SK-N-SH (cell line): ENCODE measurements around the gene CNNM1. TPM values are rescaled to one million over a fixed set of nuclear protein-coding genes. Genes with fewer than 3 reads are reported as not detected.

ENCODE experiments used
- CTCF ChIA-PET: fragments of 300-600, 350-600 bp; formaldehyde crosslinking; extraction: SDS; loops from one replicate; lab custom pipeline; 2021; lab: Yijun Ruan, JAX
- POLR2A ChIA-PET: fragments of 350-600 bp; sonication (Branson Sonifier 250); formaldehyde crosslinking; extraction: SDS; loops from one replicate; lab custom pipeline; 2020; ENCODE audit warnings: antibody characterized with exemption, inconsistent platforms; lab: Yijun Ruan, JAX
- DNase-seq: peaks from one replicate; pipeline ENCODE4 v3.0.0; 2012
- H2AFZ ChIP-seq: fragments of 200-600 bp; sonication (generic); 2 replicates; pipeline ENCODE4 v1.8.1; 2016; ENCODE audit warnings: antibody characterized with exemption, mild to moderate bottlenecking, low read depth
- H3F3A ChIP-seq: fragments of 200-600 bp; sonication (generic); replicated peaks from 2 replicates; pipeline ENCODE3; 2016; ENCODE audit warnings: antibody characterized with exemption, mild to moderate bottlenecking; ENCODE audit not compliant: insufficient read depth
- H3K27ac ChIP-seq, 2 experiments: fragments of 200-500 bp in 1 of 2; fragments of 200-600 bp in 1 of 2; sonication (Bioruptor generic) in 1 of 2; sonication (generic), shearing (Covaris generic) in 1 of 2; 2 replicates each; pipeline versions ENCODE4 v1.5.1 to v1.6.1; 2014 to 2016; ENCODE audit warnings: low read depth in 2 of 2, inconsistent platforms in 1 of 2, low read length in 1 of 2, mild to moderate bottlenecking in 1 of 2, mixed read lengths in 1 of 2
- H3K27me3 ChIP-seq: fragments of 200-600 bp; sonication (generic), shearing (Covaris generic); 2 replicates; pipeline ENCODE4 v1.6.1; 2016; ENCODE audit warnings: mixed run types; ENCODE audit not compliant: insufficient read depth
- H3K36me3 ChIP-seq, 2 experiments: fragments of 200-500 bp in 1 of 2; fragments of 200-600 bp in 1 of 2; sonication (Bioruptor generic) in 1 of 2; sonication (generic) in 1 of 2; replicated peaks in 1 of 2; 2 replicates each; pipeline versions ENCODE3 to v1.5.1; 2014 to 2016; ENCODE audit warnings: low read length in 1 of 2, mild to moderate bottlenecking in 1 of 2; ENCODE audit not compliant: insufficient read depth in 2 of 2, control insufficient read depth in 1 of 2
- H3K4me1 ChIP-seq, 2 experiments: fragments of 200-500 bp in 1 of 2; fragments of 200-600 bp in 1 of 2; sonication (Bioruptor generic) in 1 of 2; sonication (generic), shearing (Covaris generic) in 1 of 2; 2 replicates each; pipeline versions ENCODE4 v1.5.1 to v1.6.1; 2014 to 2016; ENCODE audit warnings: low read depth in 1 of 2, low read length in 1 of 2, mixed run types in 1 of 2; ENCODE audit not compliant: insufficient read depth in 2 of 2, control insufficient read depth in 1 of 2
- H3K4me2 ChIP-seq: fragments of 200-600 bp; sonication (generic), shearing (Covaris generic); 2 replicates; pipeline ENCODE4 v1.6.1; 2017; ENCODE audit warnings: mixed run types
- H3K4me3 ChIP-seq, 2 experiments: fragments of 200-500 bp in 1 of 2; fragments of 200-600 bp in 1 of 2; sonication (Bioruptor generic) in 1 of 2; sonication (generic), shearing (Covaris generic) in 1 of 2; 2 replicates each; pipeline versions ENCODE4 v1.5.1 to v1.8.1; 2014 to 2016; ENCODE audit warnings: low read depth in 2 of 2, inconsistent platforms in 1 of 2, low read length in 1 of 2, mild to moderate bottlenecking in 1 of 2, mixed read lengths in 1 of 2, moderate library complexity in 1 of 2
- H3K79me2 ChIP-seq: fragments of 200-600 bp; sonication (generic); 2 replicates; pipeline ENCODE4 v1.8.1; 2017; ENCODE audit warnings: mild to moderate bottlenecking; ENCODE audit not compliant: insufficient read depth
- H3K9ac ChIP-seq: fragments of 200-600 bp; sonication (generic); 2 replicates; pipeline ENCODE4 v1.6.1; 2017; ENCODE audit warnings: mixed run types
- H3K9me2 ChIP-seq: fragments of 200-600 bp; sonication (generic); 2 replicates; pipeline ENCODE4 v1.6.1; 2017; ENCODE audit warnings: mixed run types
- H3K9me3 ChIP-seq: fragments of 200-600 bp; sonication (generic); 2 replicates; pipeline ENCODE4 v1.6.1; 2017; ENCODE audit warnings: mixed run types, mild to moderate bottlenecking, moderate library complexity
- H4K20me1 ChIP-seq: fragments of 200-600 bp; sonication (generic); 2 replicates; pipeline ENCODE4 v1.6.1; 2017; ENCODE audit warnings: mild to moderate bottlenecking, mixed run types; ENCODE audit not compliant: insufficient read depth
- EZH2phosphoT487 ChIP-seq: fragments of 200-600 bp; sonication (generic); IDR thresholded peaks from 2 replicates; pipeline ENCODE4 v1.6.1; 2017; ENCODE audit warnings: low read depth, mixed run types, mild to moderate bottlenecking, antibody characterized with exemption, moderate library complexity, borderline replicate concordance
- MEF2A ChIP-seq: IDR thresholded peaks from 2 replicates; pipeline ENCODE4 v1.4.0; 2012; ENCODE audit warnings: low read depth, borderline replicate concordance
- MXI1 ChIP-seq: IDR thresholded peaks from 2 replicates; pipeline ENCODE4 v1.6.1; 2012; ENCODE audit warnings: mild to moderate bottlenecking, low read depth, low read length, improper control_type of control experiment
- NFIC ChIP-seq: IDR thresholded peaks from 2 replicates; pipeline ENCODE4 v1.4.0; 2012; ENCODE audit warnings: borderline replicate concordance
- NRF1 ChIP-seq: IDR thresholded peaks from 2 replicates; pipeline ENCODE4 v1.6.1; 2012; ENCODE audit warnings: low read depth, mild to moderate bottlenecking, low read length
- RCOR1 ChIP-seq: fragments of 150-350 bp; IDR thresholded peaks from 2 replicates; pipeline ENCODE4 v1.6.1; 2017; ENCODE audit warnings: antibody characterized with exemption, low read length
- REST ChIP-seq: IDR thresholded peaks from 2 replicates; pipeline ENCODE4 v1.6.1; 2012; ENCODE audit warnings: mild to moderate bottlenecking, low read depth, low read length, moderate library complexity
- TEAD4 ChIP-seq: IDR thresholded peaks from 2 replicates; pipeline ENCODE4 v1.4.0; 2012; ENCODE audit warnings: mild to moderate bottlenecking, borderline replicate concordance; ENCODE audit not compliant: insufficient read depth
- USF1 ChIP-seq: IDR thresholded peaks from 2 replicates; pipeline ENCODE4 v1.4.0; 2012; ENCODE audit warnings: low read depth, borderline replicate concordance
- ZBTB33 ChIP-seq: IDR thresholded peaks from 2 replicates; pipeline ENCODE4 v1.4.0; 2012; ENCODE audit warnings: low read depth, borderline replicate concordance
- WGBS: methylation state at CpG from one replicate; pipeline ENCODE4 v1.1.6; 2017; ENCODE audit warnings: low lambda C conversion rate; 5-methylcytosine and 5-hydroxymethylcytosine counted together
- polyA plus RNA-seq, 3 experiments: library from polyadenylated mRNA; depleted of rRNA; stranded (reverse); fragments of >200 nt; gene quantifications; 2 replicates each; pipeline ENCODE4 v1.2.3, GENCODE V29; 2012

CNNM1 gene
- polyA plus RNA-seq, 1 of the 3 experiments (the other 2 are of a cell fraction) = 0.12 TPM

- TF ChIP-seq REST = no peak
- TF ChIP-seq ZBTB33 = no peak
- TF ChIP-seq, all 33 proteins: peak for 0
Observed at GRCh38 chr10:99442394-99442793, 113.2 kb downstream of the CNNM1 start (continued).

- Histone ChIP-seq H3K27me3 (peaks cover under 1% of the 10 kb centered on the region; the same call in 1 of the 2 replicates), H4K20me1 (no peaks in the 10 kb centered on the region), H3K9me3 (no peaks in the 10 kb centered on the region), H2AFZ (no peak overlapping the region), H3K4me1 (no peaks in the 10 kb centered on the region), H3K9ac (no peak overlapping the region), H3K79me2 (no peaks in the 10 kb centered on the region), H3K9me2 (no peaks in the 10 kb centered on the region), H3K36me3 (peaks cover 0 to 4% of the 10 kb centered on the region in 2 experiments), H3K4me3 (no peak overlapping the region), H3K4me2 (no peak overlapping the region), H3K27ac (no peak overlapping the region), H3F3A (no peaks in the 10 kb centered on the region)
- ChIA-PET POLR2A (no interaction called here), CTCF (no interaction called here)
- TF ChIP-seq MEF2A = no peak
- TF ChIP-seq RCOR1 = no peak
- no peak for TF ChIP-seq TEAD4
- TF ChIP-seq EZH2phosphoT487 = no peak
- no peak for TF ChIP-seq USF1
- no peak for TF ChIP-seq REST
- TF ChIP-seq NFIC = no peak
- TF ChIP-seq MXI1 = no peak
- TF ChIP-seq NRF1 = no peak
- DNase-seq = no peak
- 59% methylated on average over 3 of the region's 3 CpGs for WGBS
Observed at GRCh38 chr10:99443500-99443899, 114.3 kb downstream of the CNNM1 start.

Other genes with a start within 250 kb of the CNNM1 start
- not detected in 2 replicates for gene HPSE2, start 93.5 kb upstream of the CNNM1 start, polyA plus RNA-seq (2012; rRNA removed)
- gene GOT1, start 101.3 kb downstream of the CNNM1 start, polyA plus RNA-seq (2012; rRNA removed) = 9.8 and 10.9 TPM in 2 replicates
- not detected in 2 replicates for gene NKX2-3, start 203.6 kb downstream of the CNNM1 start, polyA plus RNA-seq (2012; rRNA removed)